Esophagus muscularis mucosa (tissue), 4 donors: Measurements from ENCODE around the gene HOXA9. TPM values are rescaled to one million over a fixed set of nuclear protein-coding genes. Genes with fewer than 3 reads are reported as not detected.

ENCODE experiments used
- DNase-seq: peaks from one replicate; pipeline ENCODE4 v3.0.0-alpha.2; 2017; ENCODE audit errors: extremely low spot score
- H3K27ac ChIP-seq, 4 donors: fragments of 200-600 bp; sonication (generic); replicated peaks in 1 of 4; 1 replicate in 3 of 4; 2 replicates in 1 of 4; pipeline ENCODE4 v1.5.1; 2016 to 2019; ENCODE audit warnings: mild to moderate bottlenecking in 1 of 4
- H3K27me3 ChIP-seq, 4 donors: fragments of 200-600 bp; sonication (generic); one replicate each; pipeline versions ENCODE4 v1.5.1 to v1.6.0; 2016 to 2019
- H3K36me3 ChIP-seq, 4 donors: fragments of 200-600 bp; sonication (generic); one replicate each; pipeline ENCODE4 v1.5.1; 2016 to 2019
- H3K4me1 ChIP-seq, 4 donors: fragments of 200-600 bp; sonication (generic); one replicate each; pipeline ENCODE4 v1.5.1; 2016 to 2019
- H3K4me3 ChIP-seq, 4 donors: fragments of 200-600 bp; sonication (generic); 1 replicate in 2 of 4; 2 replicates in 2 of 4; pipeline ENCODE4 v1.5.1; 2016 to 2019; ENCODE audit warnings: mild to moderate bottlenecking in 4 of 4, moderate library complexity in 1 of 4
- H3K9me3 ChIP-seq, 4 donors: fragments of 200-600 bp; sonication (generic); 1 replicate in 3 of 4; 2 replicates in 1 of 4; pipeline ENCODE4 v1.5.1; 2016 to 2019
- EP300 ChIP-seq: sonication (generic); formaldehyde crosslinking; IDR thresholded peaks from one replicate; pipeline ENCODE4 v1.6.1; 2017; ENCODE audit warnings: antibody characterized with exemption
- POLR2A ChIP-seq: fragments of 450-650 bp; IDR thresholded peaks from one replicate; pipeline ENCODE4 v1.6.1; 2017; ENCODE audit warnings: antibody characterized with exemption, moderate library complexity, mild to moderate bottlenecking, low read depth
- POLR2AphosphoS5 ChIP-seq, 2 donors: sonication (generic); formaldehyde crosslinking; IDR thresholded peaks; one replicate each; pipeline ENCODE4 v1.6.1; 2017; ENCODE audit warnings: antibody characterized with exemption in 2 of 2
- WGBS: methylation state at CpG from one replicate; pipeline ENCODE4 v1.1.5; 2018; 5-methylcytosine and 5-hydroxymethylcytosine counted together
- intact Hi-C: fragments of 100-400 bp; cut with DNase I; formaldehyde crosslinking; loops from one replicate; pipeline ENCODE4 v1.15.1; 2023
- total RNA-seq, 4 donors: library from RNA; depleted of rRNA; stranded (reverse); fragments of >200 nt; gene quantifications; one replicate each; pipeline versions ENCODE4 v1.1.0 to v1.2.1, GENCODE V29; 2016
- TF ChIP-seq, protein P1 (sequence below), 3 experiments: fragments of 200-600 bp in 2 of 3; fragments of 450-650 bp in 1 of 3; sonication (generic) in 2 of 3; IDR thresholded peaks; one replicate each; pipeline ENCODE4 v1.5.1; 2017 to 2019; ENCODE audit warnings: antibody characterized with exemption in 3 of 3, mild to moderate bottlenecking in 2 of 3, moderate library complexity in 1 of 3

HOXA9 gene
- total RNA-seq, 4 donors from 2014 or later = 0.50 TPM; not detected in 3

- intact Hi-C loops = loop anchor here (5.0 kb wide), 1 partner anchor 793 kb away; no protein-coding TSS in a partner anchor
Measured at GRCh38 chr7:27160546-27161213, 4.7 kb downstream of the HOXA9 start.

DNA sequence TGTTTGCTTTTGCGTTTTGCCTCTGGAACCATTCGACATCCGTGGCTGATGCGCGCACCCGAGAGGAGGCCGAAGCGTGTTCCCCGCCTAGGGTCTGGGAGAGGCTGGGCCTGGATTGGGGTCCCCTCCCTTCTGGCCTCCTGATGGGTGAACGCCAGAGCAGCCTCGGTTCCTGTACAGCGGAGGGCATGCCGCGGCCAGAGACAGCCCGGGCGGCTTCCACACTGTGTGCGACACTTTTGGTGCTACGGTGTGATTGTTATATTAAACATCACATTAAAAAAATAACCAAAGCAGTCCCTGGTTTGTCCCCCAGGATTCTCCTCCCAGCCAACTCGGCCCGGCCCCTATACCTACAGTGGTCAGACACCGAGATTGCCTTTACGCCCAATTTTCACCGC is 5.2 kb downstream of the HOXA9 start:
- intact Hi-C loops = loop anchor here (5.0 kb wide), 1 partner anchor 793 kb away; no protein-coding TSS in a partner anchor
- Histone ChIP-seq H3K4me1 (peaks cover 30 to 69% (median 50%) of the 10 kb centered on the region in 4 donors), H3K27ac (no peak overlapping the region), H3K4me3 (peak overlapping the region; percentile 54 to 59 (median 56)), H3K27me3 (peaks cover 16 to 100% (median 91%) of the 10 kb centered on the region in 4 donors), H3K36me3 (no peaks in the 10 kb centered on the region), H3K9me3 (no peaks in the 10 kb centered on the region)
- 55% methylated on average over 20 of the region's 23 CpGs for whole genome bisulfite sequencing
- TF ChIP-seq POLR2AphosphoS5 (IDR thresholded peaks at IDR 0.05) (no peak), POLR2A (no peak), EP300 (no peak)
- TF ChIP-seq, protein P1, sequence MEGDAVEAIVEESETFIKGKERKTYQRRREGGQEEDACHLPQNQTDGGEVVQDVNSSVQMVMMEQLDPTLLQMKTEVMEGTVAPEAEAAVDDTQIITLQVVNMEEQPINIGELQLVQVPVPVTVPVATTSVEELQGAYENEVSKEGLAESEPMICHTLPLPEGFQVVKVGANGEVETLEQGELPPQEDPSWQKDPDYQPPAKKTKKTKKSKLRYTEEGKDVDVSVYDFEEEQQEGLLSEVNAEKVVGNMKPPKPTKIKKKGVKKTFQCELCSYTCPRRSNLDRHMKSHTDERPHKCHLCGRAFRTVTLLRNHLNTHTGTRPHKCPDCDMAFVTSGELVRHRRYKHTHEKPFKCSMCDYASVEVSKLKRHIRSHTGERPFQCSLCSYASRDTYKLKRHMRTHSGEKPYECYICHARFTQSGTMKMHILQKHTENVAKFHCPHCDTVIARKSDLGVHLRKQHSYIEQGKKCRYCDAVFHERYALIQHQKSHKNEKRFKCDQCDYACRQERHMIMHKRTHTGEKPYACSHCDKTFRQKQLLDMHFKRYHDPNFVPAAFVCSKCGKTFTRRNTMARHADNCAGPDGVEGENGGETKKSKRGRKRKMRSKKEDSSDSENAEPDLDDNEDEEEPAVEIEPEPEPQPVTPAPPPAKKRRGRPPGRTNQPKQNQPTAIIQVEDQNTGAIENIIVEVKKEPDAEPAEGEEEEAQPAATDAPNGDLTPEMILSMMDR (IDR thresholded peaks at IDR 0.05) = no peak
- no peak for DNase-seq

More at GRCh38 chr7:27160546-27161213, 4.7 kb downstream of the HOXA9 start:
- WGBS = 7% methylated on average over 31 of the region's 54 CpGs
- Histone ChIP-seq H3K4me1 (peaks cover 25 to 69% (median 50%) of the 10 kb centered on the region in 4 donors), H3K36me3 (no peaks in the 10 kb centered on the region), H3K27ac (no peak overlapping the region), H3K27me3 (peaks cover 20 to 100% (median 91%) of the 10 kb centered on the region in 4 donors), H3K9me3 (no peaks in the 10 kb centered on the region), H3K4me3 (peak overlapping the region; percentile 54 to 59 (median 56))
- peak; percentile 97 for DNase-seq
- TF ChIP-seq, protein P1 (IDR thresholded peaks at IDR 0.05) = peak; percentile 97 to 100 (median 99)
- TF ChIP-seq EP300 (no peak), POLR2A (no peak), POLR2AphosphoS5 (IDR thresholded peaks at IDR 0.05) (peak in 1 of 2 donors; percentile 49)

DNA sequence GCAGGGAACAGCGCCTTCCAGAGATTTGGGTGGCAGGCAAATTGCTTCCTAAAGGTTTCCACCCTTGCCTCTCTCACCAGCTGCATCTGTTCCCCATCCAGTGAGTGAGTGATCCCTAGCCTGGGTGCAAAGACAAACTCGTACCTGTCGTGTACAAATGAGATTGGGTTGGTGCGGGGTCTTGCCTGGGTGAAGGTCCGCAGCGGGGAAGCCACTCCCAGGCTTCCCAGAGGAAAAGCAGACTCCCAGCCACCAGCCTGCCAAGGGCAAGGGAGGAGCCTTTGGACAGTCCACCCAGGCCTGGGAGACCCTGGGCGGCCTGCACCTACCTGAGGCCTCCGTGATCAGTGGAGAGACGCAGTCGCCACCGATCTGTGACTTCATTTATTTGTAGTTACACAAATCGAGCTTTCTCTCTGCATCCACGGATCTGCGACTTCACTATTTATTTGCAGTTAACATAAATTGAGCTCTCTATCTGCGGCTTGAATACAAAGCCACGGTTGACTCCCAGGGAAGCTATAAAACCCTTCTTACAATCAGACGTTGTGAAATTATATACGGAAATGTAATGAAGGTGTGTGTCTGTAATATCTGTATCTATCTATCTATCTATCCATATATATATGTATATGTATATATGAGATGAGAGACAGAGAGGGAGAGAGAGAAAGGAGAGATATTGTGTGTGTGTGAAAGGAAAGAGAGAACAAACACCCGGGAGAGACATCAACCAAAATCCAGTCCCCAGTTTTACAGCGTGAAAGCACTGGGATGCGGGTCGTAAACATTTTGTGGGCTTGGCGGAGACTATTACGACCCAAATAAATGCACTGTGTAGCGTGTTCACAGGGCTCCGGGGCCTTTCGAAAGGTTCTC is 5.8 kb downstream of the HOXA9 start:
- WGBS = 64% methylated on average over 26 of the region's 27 CpGs
- Histone ChIP-seq H3K27me3 (peaks cover 16 to 100% (median 91%) of the 10 kb centered on the region in 4 donors), H3K4me3 (no peak overlapping the region), H3K4me1 (peaks cover 35 to 69% (median 50%) of the 10 kb centered on the region in 4 donors), H3K9me3 (no peaks in the 10 kb centered on the region), H3K36me3 (no peaks in the 10 kb centered on the region), H3K27ac (no peak overlapping the region)
- intact Hi-C loops = loop anchor here (5.0 to 10.0 kb wide), 3 partner anchors 792 to 1297 kb away; no protein-coding TSS in a partner anchor
- DNase-seq = no peak
- no peak for TF ChIP-seq POLR2A
- no peak for TF ChIP-seq POLR2AphosphoS5 (IDR thresholded peaks at IDR 0.05)
- no peak for TF ChIP-seq EP300
- TF ChIP-seq, protein P1 (IDR thresholded peaks at IDR 0.05) = no peak

DNA sequence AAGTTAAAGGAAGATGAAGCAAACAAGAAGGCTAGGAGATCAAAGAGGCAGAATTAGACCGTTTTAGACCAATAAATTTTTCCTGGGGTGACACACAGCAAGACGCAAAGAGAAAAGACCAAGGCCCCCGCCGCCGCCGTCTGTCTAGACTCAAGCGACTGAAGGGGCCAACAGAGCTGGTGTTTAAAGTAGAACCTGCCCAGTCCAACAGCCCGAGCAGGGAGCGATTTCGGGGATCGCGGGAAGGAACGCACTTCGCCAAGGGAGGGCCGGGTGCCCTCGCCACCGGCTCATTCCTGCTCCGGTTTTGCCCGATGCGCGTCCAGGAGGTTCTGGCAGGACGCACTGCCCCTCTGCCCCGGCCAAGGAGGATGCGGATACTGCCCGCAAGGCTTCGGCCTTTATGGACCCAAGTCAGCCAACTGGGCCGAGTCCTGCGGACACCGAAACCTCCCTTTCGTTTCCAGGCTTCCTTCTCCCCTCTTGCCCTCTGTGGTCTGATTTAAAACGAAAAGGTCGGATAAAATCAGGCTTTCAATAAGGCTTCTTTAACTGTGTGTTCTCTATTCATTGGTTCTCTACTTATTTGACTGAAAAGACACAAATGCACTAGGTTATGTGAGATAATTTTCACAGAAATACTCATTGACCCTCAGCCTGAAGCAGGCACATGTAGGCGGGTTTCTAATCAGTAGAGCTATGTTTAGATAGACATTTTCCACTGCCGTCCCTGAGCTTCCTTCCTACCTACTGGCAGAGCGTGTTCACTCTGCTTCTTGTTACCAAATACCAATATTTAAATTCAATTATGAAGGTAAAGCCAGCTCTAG is 6.7 kb downstream of the HOXA9 start:
- peaks cover 19 to 100% (median 91%) of the 10 kb centered on the region in 4 donors for H3K27me3 ChIP-seq
- 39% methylated on average over 27 of the region's 35 CpGs for WGBS
- H3K27ac ChIP-seq = no peak overlapping the region
- TF ChIP-seq POLR2AphosphoS5 (IDR thresholded peaks at IDR 0.05) (peak in 1 of 2 donors; percentile 34), EP300 (no peak)
- H3K4me1 ChIP-seq = peaks cover 35 to 66% (median 49%) of the 10 kb centered on the region in 4 donors
- no peaks in the 10 kb centered on the region for H3K9me3 ChIP-seq
- no peak overlapping the region for H3K4me3 ChIP-seq
- intact Hi-C loops = loop anchor here (5.0 to 10.0 kb wide), 2 partner anchors 1264 to 1296 kb away; no protein-coding TSS in a partner anchor
- DNase-seq = no peak
- H3K36me3 ChIP-seq = no peaks in the 10 kb centered on the region
